ENCODE results near the gene INPP5B. TPM values are rescaled to one million over a fixed set of nuclear protein-coding genes. Genes with fewer than 3 reads are reported as not detected.

INPP5B gene
- total and polyA plus RNA-seq, 2 experiments from 2014 or later, result 10.0 to 34.3 TPM

DNA sequence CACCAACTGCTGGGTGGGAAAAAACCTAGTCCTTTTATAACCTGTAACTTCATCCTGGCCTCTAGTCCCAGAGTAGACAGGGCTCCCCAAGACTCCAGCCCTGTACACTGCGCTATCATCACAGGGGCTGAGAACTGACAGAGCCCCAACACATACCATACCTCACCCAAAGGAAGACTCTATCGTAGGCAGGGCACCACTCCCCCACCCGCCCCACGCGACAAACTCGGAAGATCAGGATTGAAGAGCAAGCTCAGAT is 15.8 kb downstream of the INPP5B start:
- no peaks in the 10 kb centered on the region for H3K27me3 ChIP-seq (replicated peaks; ENCODE audit: insufficient read depth)
- H3K4me2 ChIP-seq (ENCODE audit: unreplicated experiment), result peak overlapping the region; percentile 59
- no peak for TF ChIP-seq EZH2 (IDR thresholded peaks at IDR 0.05; ENCODE audit: insufficient read depth, poor library complexity, severe bottlenecking)
- no peak for TF ChIP-seq EZH2phosphoT487 (IDR thresholded peaks at IDR 0.05; ENCODE audit: insufficient read depth, low read depth)
- H3K4me3 ChIP-seq, result peak overlapping the region; percentile 67
- WGBS, 2 experiments (ENCODE audit: low coverage in 1 of 2, low lambda C conversion rate in 2 of 2, missing lambda C conversion rate in 2 of 2), result 15 to 24% methylated on average over 6 of the region's 6 CpGs
- in situ Hi-C loops (cut with MboI), result no loop called here
- H3K9ac ChIP-seq, result peak overlapping the region; percentile 68
- peak overlapping the region; percentile 41; the same call in 1 of the 2 replicates for H2AFZ ChIP-seq
- peaks cover 19% of the 10 kb centered on the region for H3F3A ChIP-seq (ENCODE audit: insufficient read depth)
- H3K79me2 ChIP-seq (ENCODE audit: insufficient read depth), result peaks cover 54% of the 10 kb centered on the region
- DNase-seq, result no peak
- no peak overlapping the region for H3K27ac ChIP-seq
- H3K4me1 ChIP-seq (ENCODE audit: insufficient read depth), result peaks cover 14% of the 10 kb centered on the region
- H3K9me3 ChIP-seq (ENCODE audit: low read depth), result no peaks in the 10 kb centered on the region
- peaks cover 10% of the 10 kb centered on the region; the same call in 1 of the 2 replicates for H3K36me3 ChIP-seq (ENCODE audit: low read depth)
- no peaks in the 10 kb centered on the region for H3K9me2 ChIP-seq (ENCODE audit: insufficient read depth)
- no peaks in the 10 kb centered on the region for H4K20me1 ChIP-seq (ENCODE audit: insufficient read depth)

GRCh38 chr1:37930246-37931101 is 16.4 kb downstream of the INPP5B start:
- H3F3A ChIP-seq (ENCODE audit: insufficient read depth), result peaks cover 19% of the 10 kb centered on the region
- peaks cover 14% of the 10 kb centered on the region for H3K4me1 ChIP-seq (ENCODE audit: insufficient read depth)
- H3K27me3 ChIP-seq (replicated peaks; ENCODE audit: insufficient read depth), result no peaks in the 10 kb centered on the region
- no peak overlapping the region for H3K27ac ChIP-seq
- TF ChIP-seq EZH2phosphoT487 (IDR thresholded peaks at IDR 0.05; ENCODE audit: insufficient read depth, low read depth) (no peak), EZH2 (IDR thresholded peaks at IDR 0.05; ENCODE audit: insufficient read depth, poor library complexity, severe bottlenecking) (no peak)
- H3K36me3 ChIP-seq (ENCODE audit: low read depth), result peaks cover 10% of the 10 kb centered on the region; the same call in 1 of the 2 replicates
- peak overlapping the region; percentile 68; the same call in 1 of the 2 replicates for H3K9ac ChIP-seq
- no peaks in the 10 kb centered on the region for H3K9me2 ChIP-seq (ENCODE audit: insufficient read depth)
- H4K20me1 ChIP-seq (ENCODE audit: insufficient read depth), result no peaks in the 10 kb centered on the region
- in situ Hi-C loops (cut with MboI), result no loop called here
- DNase-seq, result peak; percentile 38
- no peaks in the 10 kb centered on the region for H3K9me3 ChIP-seq (ENCODE audit: low read depth)
- WGBS, 2 experiments (ENCODE audit: low coverage in 1 of 2, low lambda C conversion rate in 2 of 2, missing lambda C conversion rate in 2 of 2), result 82 to 83% methylated on average over 13 of the region's 13 CpGs
- peak overlapping the region; percentile 67; the same call in 1 of the 2 replicates for H3K4me3 ChIP-seq
- no peak overlapping the region for H2AFZ ChIP-seq
- H3K4me2 ChIP-seq (ENCODE audit: unreplicated experiment), result peak overlapping the region; percentile 59
- peaks cover 59% of the 10 kb centered on the region for H3K79me2 ChIP-seq (ENCODE audit: insufficient read depth)

DNA sequence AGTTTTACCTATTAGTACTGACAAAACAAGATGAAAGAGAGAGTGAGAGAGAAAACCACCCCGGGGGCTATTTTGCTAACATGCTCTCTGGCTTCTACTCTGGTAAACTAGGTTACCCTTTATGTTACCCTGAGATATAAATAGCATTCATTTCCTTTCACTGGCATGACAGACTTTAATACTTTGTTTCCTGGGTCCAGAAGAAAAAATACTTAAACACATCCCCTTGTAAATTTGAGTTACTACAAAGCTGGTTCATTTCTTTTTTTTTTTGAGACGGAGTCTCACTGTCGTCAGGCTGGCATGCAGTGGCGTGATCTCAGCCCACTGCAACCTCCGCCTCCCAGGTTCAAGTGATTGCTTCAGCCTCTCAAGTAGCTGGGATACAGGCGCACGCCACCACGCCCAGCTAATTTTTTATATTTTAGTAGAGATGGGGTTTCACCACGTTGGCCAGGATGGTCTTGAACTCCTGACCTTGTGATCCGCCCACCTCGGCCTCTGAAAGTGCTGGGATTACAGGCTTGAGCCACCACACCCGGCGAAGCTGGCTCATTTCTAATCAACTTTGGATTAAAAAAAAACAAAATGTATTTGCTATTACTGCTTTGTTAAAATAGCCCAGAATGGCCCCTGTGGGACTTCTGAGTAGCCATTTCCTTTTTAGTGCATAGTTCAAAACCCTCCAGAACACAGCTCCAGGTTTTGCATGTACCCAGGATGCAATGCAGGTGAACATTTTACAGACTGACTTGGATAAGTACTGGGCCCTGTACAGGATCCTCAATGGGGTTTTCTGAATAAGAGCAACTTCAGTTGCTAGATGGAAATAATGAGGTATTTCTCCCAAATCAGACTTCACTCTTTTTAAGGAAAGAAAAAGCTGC is 20.6 kb downstream of the INPP5B start:
- no peak overlapping the region for H3K4me3 ChIP-seq
- H3K79me2 ChIP-seq (ENCODE audit: insufficient read depth), result peaks cover 94% of the 10 kb centered on the region
- in situ Hi-C loops (cut with MboI), result no loop called here
- no peaks in the 10 kb centered on the region; the same call in 1 of the 2 replicates for H3K4me1 ChIP-seq (ENCODE audit: insufficient read depth)
- H3K4me2 ChIP-seq (ENCODE audit: unreplicated experiment), result no peak overlapping the region
- H3K27ac ChIP-seq, result no peak overlapping the region
- H3K36me3 ChIP-seq (ENCODE audit: low read depth), result 0 out of 2 replicates have a peak, but pooled peaks cover 4% of the 10 kb centered on the region
- H3K9me3 ChIP-seq (ENCODE audit: low read depth), result no peaks in the 10 kb centered on the region
- DNase-seq, result no peak
- 89% methylated on average over 13 of the region's 13 CpGs for WGBS, 2 experiments (ENCODE audit: low coverage in 1 of 2, low lambda C conversion rate in 2 of 2, missing lambda C conversion rate in 2 of 2)
- H2AFZ ChIP-seq, result no peak overlapping the region
- H4K20me1 ChIP-seq (ENCODE audit: insufficient read depth), result no peaks in the 10 kb centered on the region
- no peaks in the 10 kb centered on the region for H3F3A ChIP-seq (ENCODE audit: insufficient read depth)
- no peak for TF ChIP-seq EZH2 (IDR thresholded peaks at IDR 0.05; ENCODE audit: insufficient read depth, poor library complexity, severe bottlenecking)
- TF ChIP-seq EZH2phosphoT487 (IDR thresholded peaks at IDR 0.05; ENCODE audit: insufficient read depth, low read depth), result no peak
- no peak overlapping the region for H3K9ac ChIP-seq
- H3K27me3 ChIP-seq (replicated peaks; ENCODE audit: insufficient read depth), result no peaks in the 10 kb centered on the region
- no peaks in the 10 kb centered on the region for H3K9me2 ChIP-seq (ENCODE audit: insufficient read depth)

DNA sequence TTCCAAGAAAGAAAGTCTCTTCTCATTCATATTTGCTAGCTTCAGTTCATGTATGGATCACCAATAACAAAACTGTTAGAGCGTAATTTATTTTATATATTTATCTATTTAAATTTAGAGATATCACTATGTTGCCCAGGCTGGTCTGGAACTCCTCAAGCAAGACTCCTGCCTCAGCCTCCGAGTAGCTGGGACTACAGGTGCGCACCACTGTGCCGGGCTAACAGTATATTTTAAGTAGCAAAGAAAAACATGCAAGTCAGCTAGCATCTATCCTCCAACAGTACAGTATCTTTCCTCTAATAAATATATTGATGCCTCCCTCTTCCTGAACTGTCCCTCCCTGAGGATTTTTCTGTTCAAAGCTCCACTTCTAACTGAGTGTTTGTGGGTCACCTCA is 21.5 kb downstream of the INPP5B start:
- no peak overlapping the region for H2AFZ ChIP-seq
- no peaks in the 10 kb centered on the region for H3K9me3 ChIP-seq (ENCODE audit: low read depth)
- H3K36me3 ChIP-seq (ENCODE audit: low read depth), result 0 out of 2 replicates have a peak, but pooled peaks cover 4% of the 10 kb centered on the region
- no peaks in the 10 kb centered on the region for H4K20me1 ChIP-seq (ENCODE audit: insufficient read depth)
- H3K27ac ChIP-seq, result no peak overlapping the region
- H3K4me3 ChIP-seq, result no peak overlapping the region
- H3K79me2 ChIP-seq (ENCODE audit: insufficient read depth), result peaks cover 94% of the 10 kb centered on the region
- no peaks in the 10 kb centered on the region for H3F3A ChIP-seq (ENCODE audit: insufficient read depth)
- DNase-seq, result no peak
- H3K4me1 ChIP-seq (ENCODE audit: insufficient read depth), result no peaks in the 10 kb centered on the region
- in situ Hi-C loops (cut with MboI), result no loop called here
- no peaks in the 10 kb centered on the region for H3K9me2 ChIP-seq (ENCODE audit: insufficient read depth)
- no peak overlapping the region for H3K9ac ChIP-seq
- H3K4me2 ChIP-seq (ENCODE audit: unreplicated experiment), result no peak overlapping the region
- H3K27me3 ChIP-seq (replicated peaks; ENCODE audit: insufficient read depth), result no peaks in the 10 kb centered on the region
- 85 to 88% methylated on average over 4 of the region's 4 CpGs for WGBS, 2 experiments (ENCODE audit: low coverage in 1 of 2, low lambda C conversion rate in 2 of 2, missing lambda C conversion rate in 2 of 2)
- no peak for TF ChIP-seq EZH2 (IDR thresholded peaks at IDR 0.05; ENCODE audit: insufficient read depth, poor library complexity, severe bottlenecking)
- TF ChIP-seq EZH2phosphoT487 (IDR thresholded peaks at IDR 0.05; ENCODE audit: insufficient read depth, low read depth), result no peak

All from GM23248 (cell line).